ENCODE results near the gene PPID. TPM values are rescaled to one million over a fixed set of nuclear protein-coding genes. Genes with fewer than 3 reads are reported as not detected.

PPID gene
- 32.3 TPM for total RNA-seq

DNA sequence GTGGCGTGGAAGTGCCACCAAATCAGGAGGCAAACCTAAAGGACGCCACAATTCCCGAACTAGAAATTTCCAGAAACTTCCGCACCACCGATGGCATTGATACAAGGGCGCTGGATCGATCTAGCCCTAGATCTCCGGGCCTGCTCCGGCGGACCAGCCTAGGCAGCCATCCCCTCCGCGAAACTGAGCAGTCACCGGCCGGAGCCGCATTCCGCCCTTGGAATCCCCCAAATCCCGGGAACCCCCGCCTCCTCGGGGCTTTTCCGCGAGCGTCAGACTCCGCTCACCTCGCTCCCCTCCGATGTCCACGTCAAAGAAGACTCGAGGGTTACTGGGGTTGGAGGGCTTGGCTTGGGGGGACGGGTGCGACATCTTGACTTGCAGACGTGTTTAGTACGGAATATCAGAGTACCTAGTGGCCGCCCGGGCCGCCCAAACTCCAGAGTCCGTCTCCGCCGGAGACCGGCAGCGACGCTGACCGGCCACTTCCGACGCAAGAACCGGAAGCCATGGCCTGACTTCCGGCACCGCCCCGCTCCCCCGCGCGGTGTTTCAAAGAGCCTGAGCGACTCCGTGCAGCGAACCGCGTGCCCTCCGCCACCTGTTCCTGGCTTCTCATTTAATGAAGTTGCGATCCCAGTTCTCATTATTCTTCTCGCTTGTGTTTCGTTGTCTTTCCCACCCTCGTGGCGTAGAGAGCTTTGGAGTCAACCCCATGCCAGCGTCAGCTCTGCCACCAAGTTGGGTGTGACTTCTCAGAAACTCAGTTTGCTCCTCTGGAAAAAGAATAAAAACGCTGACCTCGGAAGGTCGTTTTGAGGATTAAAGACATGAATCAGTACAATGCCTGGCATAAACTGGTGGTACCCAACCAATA, at the start of gene PPID:
PPID (minus strand) TSS at position 480 of the 877 bp plus-strand sequence; CDS start at position 372, 108 bp downstream.

DNA sequence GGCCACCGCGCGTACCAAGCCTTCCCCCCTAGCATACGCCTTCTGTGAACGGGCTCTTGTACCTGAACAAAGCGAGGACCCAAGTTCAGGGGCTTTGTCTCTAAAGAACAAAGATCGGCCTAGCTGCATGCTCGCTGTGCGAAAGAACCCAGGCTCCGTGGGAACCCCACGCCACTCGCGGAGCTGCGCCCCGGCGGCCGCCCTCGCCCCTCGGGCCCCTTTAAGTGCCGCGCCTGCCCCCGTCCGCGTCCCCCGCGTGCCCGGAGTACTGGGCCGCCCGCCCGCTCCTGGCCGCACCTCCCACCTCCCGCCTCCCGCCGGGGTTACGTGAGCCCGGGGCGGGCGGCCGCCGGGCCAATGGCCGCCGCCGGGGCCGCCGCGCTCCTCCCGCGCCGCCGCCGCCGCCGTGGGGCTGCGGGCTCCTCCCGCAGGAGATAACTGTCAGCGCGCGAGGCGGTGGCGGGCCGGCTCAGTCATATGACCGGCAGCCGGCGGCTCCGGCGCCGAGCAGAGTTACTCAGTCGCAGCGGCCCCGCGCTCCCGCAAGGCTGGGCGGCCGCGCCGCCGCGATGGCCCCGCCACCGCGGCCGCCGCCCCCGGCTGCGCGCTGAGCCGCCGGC, 45.5 kb upstream of the PPID start, which contains the start of gene FNIP2:
FNIP2 (plus strand) TSS at position 472 of the 620 bp plus-strand sequence. CDS start 187 bp downstream, outside the sequence.

DNA sequence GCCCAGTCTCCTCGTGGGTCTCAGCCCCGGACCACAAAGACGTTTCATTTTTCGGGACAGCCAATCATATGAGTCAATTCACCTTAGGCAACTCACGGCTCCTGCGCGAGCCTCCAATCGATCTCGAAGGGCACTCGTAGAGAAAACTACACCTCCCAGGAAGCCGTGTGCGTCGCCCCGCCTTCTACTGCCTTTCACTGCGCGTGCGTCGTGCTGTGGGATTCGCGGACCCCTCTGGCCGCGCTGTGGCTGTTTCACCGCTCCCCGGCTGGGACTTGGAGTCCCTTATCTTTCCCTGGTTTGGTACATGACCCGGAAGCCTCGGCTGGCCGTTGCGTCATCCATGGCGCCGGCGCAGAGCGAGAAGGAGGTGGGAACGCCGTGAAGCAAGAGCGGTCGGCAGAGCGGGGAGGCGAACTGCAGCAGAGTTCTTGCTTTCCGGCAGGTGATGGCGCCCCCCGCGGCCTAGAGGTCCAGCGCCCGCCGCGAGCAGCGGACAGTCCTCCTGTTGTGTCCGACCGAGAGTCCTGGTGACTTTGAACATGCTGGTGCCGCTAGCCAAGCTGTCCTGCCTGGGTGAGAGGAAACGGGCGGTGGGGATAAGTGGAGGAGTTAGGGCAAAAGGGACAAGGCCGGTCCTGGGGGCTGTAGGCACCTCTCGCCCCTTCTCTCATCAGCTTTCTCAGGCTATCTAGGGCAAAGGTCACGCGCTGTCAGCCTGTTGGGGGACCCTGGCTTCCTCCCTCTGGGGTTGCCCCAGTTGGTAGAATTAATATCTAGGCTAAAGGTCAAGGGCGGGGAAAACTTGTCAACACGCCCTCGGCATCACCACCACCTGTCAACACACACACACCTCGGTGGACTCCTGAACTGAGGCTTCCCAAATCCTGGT, 51.0 kb downstream of the PPID start, which contains the start of gene ETFDH:
ETFDH (plus strand) TSS at position 382 of the 892 bp plus-strand sequence; CDS start at position 543, 161 bp downstream.

DNA sequence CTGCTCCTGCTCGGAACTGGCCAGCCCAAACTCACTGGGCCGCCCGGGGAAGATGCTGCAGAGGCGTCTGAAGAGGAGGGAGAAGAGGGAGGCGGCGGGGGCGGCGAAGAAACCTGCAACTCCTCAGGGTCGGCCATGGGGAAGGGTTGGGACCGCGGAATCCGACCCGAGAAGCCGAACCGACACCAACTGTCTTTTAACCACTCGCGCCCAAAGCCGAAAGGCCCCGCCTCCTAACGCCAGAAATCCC, 51.6 kb downstream of the PPID start, which contains the start of gene C4orf46:
C4orf46 (minus strand) TSS at position 223 of the 250 bp plus-strand sequence; CDS start at position 137, 86 bp downstream.

Small RNAs within 50 kb of the gene (small RNA-seq; reads per million reads assigned to genes)
- not detected for gene RF00012

Other genes with a start within 250 kb of the PPID start
- 3.7 TPM for gene RXFP1, start 201.5 kb downstream of the PPID start, total RNA-seq
- 22.4 TPM for gene C4orf46, start 51.5 kb downstream of the PPID start, total RNA-seq
- 27.2 TPM for gene ETFDH, start 51.1 kb downstream of the PPID start, total RNA-seq
- 53.5 TPM for gene FNIP2, start 45.6 kb upstream of the PPID start, total RNA-seq

Measured in diencephalon (tissue), 1 donor.